T-cell (primary cell): ENCODE data around the gene CHRNA4. TPM values are rescaled to one million over a fixed set of nuclear protein-coding genes. Genes with fewer than 3 reads are reported as not detected.

Experiments
- ATAC-seq, 4 experiments: fragments of 200-7000 bp in 3 of 4; fragments of 150-1000 bp in 1 of 4; cut with Tn5 transposase; replicated peaks in 1 of 4; 1 replicate in 3 of 4; 2 replicates in 1 of 4; pipeline ENCODE4 v1.10.0; 2021; ENCODE audit warnings: moderate library complexity in 3 of 4, mild to moderate bottlenecking in 2 of 4, moderate number of reproducible peaks in 1 of 4
- CTCF ChIA-PET, 2 donors: fragments of 300-600 bp; sonication (Branson Sonifier 250); formaldehyde crosslinking; loops; one replicate each; lab custom pipeline; 2022; ENCODE audit warnings: antibody characterized with exemption in 2 of 2; lab: Charles Lee
- POLR2A ChIA-PET, 2 donors: fragments of 300-600 bp; sonication (Branson Sonifier 250); formaldehyde crosslinking; loops; one replicate each; lab custom pipeline; 2022; ENCODE audit warnings: antibody characterized with exemption in 2 of 2; lab: Charles Lee
- DNase-seq, 35 experiments: peaks; one replicate each; pipeline versions ENCODE4 v3.0.0 to v3.0.0-alpha.2; 2013 to 2023
- H3K27ac ChIP-seq: one replicate; pipeline ENCODE4 v1.5.1; 2013; ENCODE audit warnings: low read length
- H3K27me3 ChIP-seq, 2 experiments: replicated peaks in 1 of 2; 1 replicate in 1 of 2; 2 replicates in 1 of 2; pipeline versions ENCODE4 v1.6.1 to v1.7.0; 2013; ENCODE audit warnings: low read length in 1 of 2, mixed read lengths in 1 of 2; ENCODE audit not compliant: control insufficient read depth in 2 of 2, insufficient read depth in 2 of 2; ENCODE audit errors: extremely low read depth in 1 of 2
- H3K36me3 ChIP-seq, 2 donors: 1 replicate in 1 of 2; 2 replicates in 1 of 2; pipeline versions ENCODE4 v1.6.1 to v1.7.0; 2013; ENCODE audit warnings: low read length in 1 of 2; ENCODE audit not compliant: control insufficient read depth in 2 of 2, insufficient read depth in 1 of 2; ENCODE audit errors: extremely low read depth in 1 of 2
- H3K4me1 ChIP-seq, 2 experiments: 1 replicate in 1 of 2; 2 replicates in 1 of 2; pipeline versions ENCODE4 v1.6.1 to v1.7.0; 2013; ENCODE audit warnings: low read length in 2 of 2, mixed read lengths in 1 of 2; ENCODE audit not compliant: insufficient read depth in 2 of 2, control insufficient read depth in 1 of 2; ENCODE audit errors: extremely low read depth in 1 of 2
- H3K4me3 ChIP-seq, 2 donors: 1 replicate in 1 of 2; 2 replicates in 1 of 2; pipeline versions ENCODE4 v1.5.1 to v1.7.0; 2013; ENCODE audit warnings: mild to moderate bottlenecking in 2 of 2, low read length in 1 of 2, moderate library complexity in 1 of 2; ENCODE audit not compliant: control insufficient read depth in 1 of 2; ENCODE audit errors: extremely low read depth in 1 of 2
- H3K9me3 ChIP-seq: 2 replicates; pipeline ENCODE4 v1.7.0; 2013
- H3K27ac Mint-ChIP-seq, 2 donors: one replicate each; pipeline ENCODE4 v1.8.0; 2020 to 2021; ENCODE audit warnings: mild to moderate bottlenecking in 2 of 2, mixed read lengths in 2 of 2
- H3K27me3 Mint-ChIP-seq, 2 donors: one replicate each; pipeline ENCODE4 v1.8.0; 2021 to 2022; ENCODE audit warnings: mixed read lengths in 2 of 2
- H3K36me3 Mint-ChIP-seq: one replicate; pipeline ENCODE4 v1.8.0; 2021; ENCODE audit warnings: mixed read lengths
- H3K4me1 Mint-ChIP-seq, 3 donors: one replicate each; pipeline ENCODE4 v1.8.0; 2020 to 2022; ENCODE audit warnings: mixed read lengths in 3 of 3, mild to moderate bottlenecking in 1 of 3
- H3K4me3 Mint-ChIP-seq, 3 donors: one replicate each; pipeline ENCODE4 v1.8.0; 2020 to 2022; ENCODE audit warnings: mild to moderate bottlenecking in 3 of 3, mixed read lengths in 3 of 3, moderate library complexity in 3 of 3
- H3K9me3 Mint-ChIP-seq, 3 donors: one replicate each; pipeline ENCODE4 v1.8.0; 2020 to 2022; ENCODE audit warnings: mixed read lengths in 3 of 3
- WGBS: methylation state at CpG from one replicate; pipeline ENCODE4 v1.1.5; 2013; ENCODE audit warnings: missing lambda C conversion rate; ENCODE audit not compliant: insufficient coverage; 5-methylcytosine and 5-hydroxymethylcytosine counted together
- total RNA-seq, 35 experiments: library from RNA in 6 of 35; stranded (reverse) in 6 of 35; fragments of 120-200 nt in 1 of 35; gene quantifications; one replicate each; pipeline versions ENCODE4 v1.2.1 to v1.2.4 and lab custom pipeline; 2013 to 2026

The CHRNA4 gene
- total RNA-seq, 5 donors from 2014 or later (not counting 1 experiment from before 2014, with no cell fraction given): not detected

DNA sequence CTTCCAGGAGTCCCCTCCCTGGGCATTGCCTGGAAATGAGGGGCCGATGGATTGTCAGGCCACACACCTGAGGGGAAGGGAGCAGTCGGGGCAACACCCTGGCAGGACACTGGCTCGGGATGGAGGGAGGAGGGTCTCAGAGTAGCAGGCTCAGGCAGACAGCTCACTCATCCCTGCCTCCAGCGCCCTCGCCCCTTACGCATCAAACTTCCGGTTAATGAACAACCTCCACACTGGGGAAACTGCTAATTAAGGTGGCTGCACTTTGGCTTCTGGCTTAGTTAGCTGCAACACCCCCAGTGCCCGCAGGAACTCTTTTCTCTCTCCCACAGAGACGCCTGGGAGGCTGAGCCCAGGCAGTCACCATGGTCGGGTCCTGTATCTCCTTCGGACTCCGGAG, 13.4 kb upstream of the CHRNA4 start:
- H3K36me3 Mint-ChIP-seq: no peaks in the 10 kb centered on the region
- no peak overlapping the region for H3K4me3 Mint-ChIP-seq
- H3K9me3 Mint-ChIP-seq: no peaks in the 10 kb centered on the region
- Histone ChIP-seq H3K27ac (no peak overlapping the region), H3K4me1 (no peaks in the 10 kb centered on the region), H3K27me3 (peaks cover 2 to 84% of the 10 kb centered on the region in 2 experiments), H3K9me3 (no peaks in the 10 kb centered on the region), H3K4me3 (no peak overlapping the region), H3K36me3 (no peaks in the 10 kb centered on the region)
- ChIA-PET POLR2A (no interaction called here), CTCF (no interaction called here)
- peaks cover 9 to 42% of the 10 kb centered on the region in 2 donors for H3K27me3 Mint-ChIP-seq
- no peak overlapping the region for H3K27ac Mint-ChIP-seq
- DNase-seq (no peak), ATAC-seq (no peak)
- H3K4me1 Mint-ChIP-seq: no peaks in the 10 kb centered on the region
- 44% methylated on average over 7 of the region's 12 CpGs for WGBS

DNA sequence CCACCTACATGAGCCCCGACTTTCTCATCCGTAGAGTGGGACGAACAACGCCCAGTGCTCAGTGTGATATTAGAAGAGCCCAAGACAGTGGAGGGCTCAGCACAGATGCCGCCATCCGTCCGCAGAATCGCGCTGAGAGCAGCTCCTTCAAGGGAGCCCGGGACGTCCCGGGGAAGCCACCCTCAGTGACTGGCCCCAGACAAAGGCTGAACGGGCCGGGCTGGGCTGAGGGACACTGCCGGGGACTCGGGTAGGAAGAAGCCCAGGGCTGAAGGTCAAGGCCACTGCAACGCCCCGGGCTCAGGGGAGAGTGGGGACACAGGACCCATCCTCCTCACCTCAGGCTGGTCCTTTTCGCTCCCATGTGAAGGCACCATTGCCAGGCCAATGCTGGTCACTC, 12.8 kb upstream of the CHRNA4 start:
- Mint-ChIP-seq H3K4me3 (no peak overlapping the region), H3K36me3 (no peaks in the 10 kb centered on the region), H3K4me1 (no peaks in the 10 kb centered on the region), H3K9me3 (no peaks in the 10 kb centered on the region), H3K27ac (no peak overlapping the region), H3K27me3 (peaks cover 9 to 39% of the 10 kb centered on the region in 2 donors)
- ATAC-seq (no peak), DNase-seq (no peak)
- WGBS: 83% methylated on average over 15 of the region's 19 CpGs
- POLR2A ChIA-PET: no interaction called here
- no peak overlapping the region for H3K4me3 ChIP-seq
- CTCF ChIA-PET: no interaction called here
- peaks cover 2 to 79% of the 10 kb centered on the region in 2 experiments for H3K27me3 ChIP-seq
- H3K36me3 ChIP-seq: no peaks in the 10 kb centered on the region
- H3K4me1 ChIP-seq: no peaks in the 10 kb centered on the region
- H3K9me3 ChIP-seq: no peaks in the 10 kb centered on the region
- no peak overlapping the region for H3K27ac ChIP-seq

DNA sequence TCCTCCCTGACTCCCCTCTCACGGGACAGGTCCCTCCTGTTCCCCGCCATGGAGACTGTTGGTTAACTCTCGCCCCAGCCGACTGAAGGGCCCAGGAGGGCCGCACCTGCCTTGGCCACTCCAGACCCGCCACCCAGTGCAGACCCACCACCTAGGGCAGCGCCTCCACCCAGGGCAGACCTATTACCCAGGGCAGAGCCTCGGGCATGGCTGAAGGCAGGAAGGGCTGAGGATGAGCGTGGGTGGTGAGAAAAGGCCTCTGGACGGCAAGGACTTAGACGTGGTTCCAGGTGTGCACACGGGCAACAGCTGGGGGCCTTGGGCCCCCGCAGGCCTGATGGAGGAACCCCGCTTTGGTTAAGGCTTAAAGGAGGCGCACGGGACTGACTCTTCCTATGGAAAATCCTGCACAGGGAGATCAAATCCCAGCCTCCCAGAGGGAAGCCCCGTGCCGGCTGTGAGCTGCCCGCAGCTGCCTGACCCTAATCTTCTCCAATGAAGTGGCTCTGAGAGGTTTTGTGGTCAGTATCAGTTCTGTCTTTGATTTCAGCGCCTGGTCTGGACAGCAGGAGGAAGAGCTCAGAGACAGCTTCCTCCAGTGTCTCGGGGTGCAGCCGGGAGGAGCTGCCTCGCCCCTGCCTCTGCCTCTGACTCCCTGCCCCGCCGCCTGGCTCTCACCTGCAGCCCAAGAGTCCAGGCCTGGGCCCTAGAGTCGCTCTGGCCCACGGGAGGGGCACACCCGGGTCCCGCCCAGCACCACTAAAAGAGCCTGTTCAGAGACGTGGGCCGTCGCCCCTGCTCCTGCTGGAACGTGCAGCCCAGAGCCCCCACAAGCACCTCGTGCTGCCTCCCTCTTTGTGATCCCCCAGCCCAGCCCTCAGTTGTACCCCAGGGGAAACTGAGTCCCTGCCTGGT, 12.1 kb upstream of the CHRNA4 start:
- Histone ChIP-seq H3K4me3 (no peak overlapping the region), H3K36me3 (no peaks in the 10 kb centered on the region), H3K27ac (no peak overlapping the region), H3K27me3 (peaks cover 2 to 73% of the 10 kb centered on the region in 2 experiments), H3K4me1 (no peaks in the 10 kb centered on the region), H3K9me3 (no peaks in the 10 kb centered on the region)
- 66% methylated on average over 21 of the region's 34 CpGs for WGBS
- Mint-ChIP-seq H3K4me3 (no peak overlapping the region), H3K27ac (no peak overlapping the region), H3K36me3 (no peaks in the 10 kb centered on the region), H3K9me3 (no peaks in the 10 kb centered on the region), H3K4me1 (no peaks in the 10 kb centered on the region), H3K27me3 (peaks cover 9 to 32% of the 10 kb centered on the region in 2 donors)
- ChIA-PET CTCF (no interaction called here), POLR2A (no interaction called here)
- ATAC-seq (no peak), DNase-seq (no peak)

DNA sequence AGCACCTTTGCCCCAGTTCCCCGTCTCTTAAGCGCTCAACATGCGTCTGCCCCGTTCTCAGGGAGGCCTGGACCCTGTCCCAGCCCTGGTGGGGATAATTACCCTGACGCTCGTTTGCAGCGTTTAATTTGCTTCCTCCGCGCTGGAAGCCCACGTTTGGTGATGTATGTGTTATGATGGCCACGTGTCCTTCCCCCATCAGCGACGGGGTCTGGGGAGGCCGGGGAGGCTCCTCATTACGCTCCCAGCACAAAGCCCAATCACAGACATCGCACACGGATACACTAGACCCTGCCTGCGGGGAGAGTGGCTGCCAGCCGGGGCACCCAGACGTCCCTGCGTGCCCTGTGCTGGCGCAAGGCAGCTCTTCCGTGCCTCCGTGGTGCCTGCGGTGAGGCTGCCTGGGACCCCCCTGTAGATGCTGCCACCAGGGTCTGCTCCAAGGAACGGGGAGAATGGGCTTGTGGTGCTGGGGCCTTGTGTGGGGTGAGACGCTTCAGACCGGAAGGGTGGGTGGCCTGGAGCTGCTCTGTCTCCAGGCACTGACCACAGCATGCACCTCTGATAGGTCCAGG, 10.2 kb upstream of the CHRNA4 start:
- no peaks in the 10 kb centered on the region for H3K9me3 Mint-ChIP-seq
- H3K27ac Mint-ChIP-seq: no peak overlapping the region
- H3K4me3 Mint-ChIP-seq: no peak overlapping the region
- H3K27me3 Mint-ChIP-seq: peaks cover 9 to 31% of the 10 kb centered on the region in 2 donors
- no peak for DNase-seq
- no peaks in the 10 kb centered on the region for H3K9me3 ChIP-seq
- no peak for ATAC-seq
- no peaks in the 10 kb centered on the region for H3K4me1 Mint-ChIP-seq
- peaks cover 2 to 67% of the 10 kb centered on the region in 2 experiments for H3K27me3 ChIP-seq
- 77% methylated on average over 18 of the region's 28 CpGs for WGBS
- POLR2A ChIA-PET: no interaction called here
- H3K4me3 ChIP-seq: no peak overlapping the region
- H3K4me1 ChIP-seq: no peaks in the 10 kb centered on the region
- no peak overlapping the region for H3K27ac ChIP-seq
- no peaks in the 10 kb centered on the region for H3K36me3 ChIP-seq
- H3K36me3 Mint-ChIP-seq: no peaks in the 10 kb centered on the region
- CTCF ChIA-PET: no interaction called here

DNA sequence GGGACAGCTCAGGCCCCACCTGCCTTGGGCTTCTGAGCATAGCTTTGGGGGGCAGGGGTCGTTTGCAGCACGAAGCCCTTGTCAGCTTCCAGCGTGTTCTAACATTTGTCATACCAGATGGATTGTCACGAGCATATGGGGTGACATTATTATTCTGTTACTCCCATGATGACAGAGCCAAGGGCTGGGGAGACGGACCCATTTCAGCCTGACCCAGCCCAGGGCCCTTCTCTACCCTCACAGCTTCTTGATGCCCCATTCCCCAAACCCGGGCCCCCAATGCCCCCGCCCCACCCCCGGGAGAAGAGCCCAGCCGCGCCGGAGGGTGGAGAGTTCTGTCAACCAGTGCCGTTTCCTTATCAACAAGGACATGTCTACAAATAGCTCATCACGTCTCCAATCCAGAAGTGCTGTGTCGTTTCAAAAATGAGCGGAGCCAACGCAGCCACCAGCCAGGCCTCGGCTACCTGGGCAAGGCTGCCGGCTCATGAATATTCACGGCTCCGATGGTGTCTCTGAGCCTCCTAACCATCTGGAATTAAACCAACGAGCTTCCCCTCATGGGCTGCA, 9.6 kb upstream of the CHRNA4 start:
- ChIA-PET POLR2A (no interaction called here), CTCF (no interaction called here)
- Histone ChIP-seq H3K27me3 (peaks cover 0 to 67% of the 10 kb centered on the region in 2 experiments), H3K4me1 (no peaks in the 10 kb centered on the region), H3K27ac (no peak overlapping the region), H3K4me3 (no peak overlapping the region), H3K9me3 (no peaks in the 10 kb centered on the region), H3K36me3 (no peaks in the 10 kb centered on the region)
- Mint-ChIP-seq H3K4me3 (no peak overlapping the region), H3K27me3 (peaks cover 9 to 30% of the 10 kb centered on the region in 2 donors), H3K36me3 (no peaks in the 10 kb centered on the region), H3K9me3 (no peaks in the 10 kb centered on the region), H3K27ac (no peak overlapping the region), H3K4me1 (no peaks in the 10 kb centered on the region)
- WGBS: 47% methylated on average over 20 of the region's 21 CpGs
- DNase-seq (no peak), ATAC-seq (no peak)

DNA sequence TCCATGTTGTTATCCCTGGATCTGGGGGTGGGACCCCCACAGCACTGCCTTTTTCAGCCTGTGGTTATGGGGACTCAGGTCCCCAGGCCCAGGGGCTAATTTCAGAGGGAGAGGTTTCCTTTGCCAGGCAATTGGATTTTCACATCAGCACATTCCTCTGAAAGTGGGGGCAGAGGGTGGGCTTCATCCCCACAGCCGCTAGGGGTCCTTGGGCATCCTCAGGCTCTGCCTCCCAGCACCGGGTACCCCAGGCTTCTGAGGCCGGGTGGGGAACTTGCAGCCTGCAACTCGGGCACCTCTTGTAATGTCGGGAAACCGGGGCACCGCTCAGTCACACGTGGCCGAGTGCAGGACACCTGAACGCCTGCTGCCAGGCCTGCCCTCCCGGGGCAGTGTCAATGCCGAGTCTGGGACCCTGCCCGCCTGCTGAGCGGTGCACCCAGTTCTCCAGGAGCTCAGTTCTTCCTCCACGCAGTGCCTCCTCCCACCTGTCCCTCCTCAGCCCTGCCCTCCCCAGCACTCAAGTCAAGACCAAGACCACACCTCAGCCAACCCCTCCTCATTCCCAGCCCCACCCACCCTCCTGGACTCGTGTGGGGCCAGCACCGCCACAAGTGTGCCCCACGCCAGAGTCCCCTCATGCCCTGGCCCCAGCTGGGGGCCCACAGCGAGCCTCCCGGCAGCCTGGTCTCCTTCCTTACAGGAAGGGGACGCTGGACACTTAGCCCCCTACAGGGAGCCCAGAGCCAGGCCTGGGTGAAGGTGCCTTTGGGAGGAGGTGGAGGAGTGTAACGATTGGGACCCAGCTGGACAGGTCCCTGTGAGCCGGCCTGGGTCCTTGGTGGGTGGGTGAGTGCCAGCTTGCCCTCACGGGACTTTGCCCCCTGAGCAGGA, 8.8 kb upstream of the CHRNA4 start:
- no peak for ATAC-seq
- Histone ChIP-seq H3K4me3 (no peak overlapping the region), H3K36me3 (no peaks in the 10 kb centered on the region), H3K27me3 (peaks cover 0 to 68% of the 10 kb centered on the region in 2 experiments), H3K27ac (no peak overlapping the region), H3K9me3 (no peaks in the 10 kb centered on the region), H3K4me1 (no peaks in the 10 kb centered on the region)
- 72% methylated on average over 21 of the region's 24 CpGs for WGBS
- ChIA-PET POLR2A (no interaction called here), CTCF (no interaction called here)
- Mint-ChIP-seq H3K27me3 (peaks cover 12 to 33% of the 10 kb centered on the region in 2 donors), H3K4me3 (no peak overlapping the region), H3K27ac (no peak overlapping the region), H3K9me3 (no peaks in the 10 kb centered on the region), H3K36me3 (no peaks in the 10 kb centered on the region), H3K4me1 (no peaks in the 10 kb centered on the region)
- no peak for DNase-seq
